Sigmoid colon (tissue), 7 donors: ENCODE results near the gene DCHS2. TPM values are rescaled to one million over a fixed set of nuclear protein-coding genes. Genes with fewer than 3 reads are reported as not detected.

Experiments used
- DNase-seq: peaks from one replicate; pipeline ENCODE4 v3.0.0-alpha.2; 2019
- H3K27ac ChIP-seq, 4 donors: fragments of 200-600 bp; sonication (generic); one replicate each; pipeline ENCODE4 v1.5.1; 2016 to 2019; ENCODE audit warnings: mild to moderate bottlenecking in 1 of 4
- H3K27me3 ChIP-seq, 3 donors: fragments of 200-600 bp; sonication (generic); one replicate each; pipeline ENCODE4 v1.5.1; 2019; ENCODE audit warnings: mild to moderate bottlenecking in 1 of 3
- H3K36me3 ChIP-seq, 4 donors: fragments of 200-600 bp; sonication (generic); one replicate each; pipeline ENCODE4 v1.5.1; 2016 to 2019
- H3K4me1 ChIP-seq, 4 donors: fragments of 200-600 bp; sonication (generic); one replicate each; pipeline ENCODE4 v1.5.1; 2017 to 2019
- H3K4me3 ChIP-seq, 4 donors: fragments of 200-600 bp; sonication (generic); one replicate each; pipeline ENCODE4 v1.5.1; 2017 to 2019; ENCODE audit warnings: mild to moderate bottlenecking in 2 of 4, moderate library complexity in 1 of 4
- H3K9me3 ChIP-seq, 4 donors: fragments of 200-600 bp in 3 of 4; sonication (generic) in 3 of 4; one replicate each; pipeline versions ENCODE4 v1.5.1 to v1.6.1; 2013 to 2019
- EP300 ChIP-seq, 4 donors: sonication (generic); formaldehyde crosslinking; IDR thresholded peaks; one replicate each; pipeline ENCODE4 v1.6.1; 2017; ENCODE audit warnings: antibody characterized with exemption in 4 of 4
- POLR2A ChIP-seq, 2 donors: fragments of 450-650 bp; IDR thresholded peaks; one replicate each; pipeline ENCODE4 v1.6.1; 2016; ENCODE audit warnings: antibody characterized with exemption in 2 of 2, mild to moderate bottlenecking in 2 of 2, moderate library complexity in 2 of 2
- POLR2AphosphoS5 ChIP-seq, 4 donors: sonication (generic); formaldehyde crosslinking; IDR thresholded peaks; one replicate each; pipeline ENCODE4 v1.6.1; 2017; ENCODE audit warnings: antibody characterized with exemption in 4 of 4
- WGBS, 2 donors: extraction: QIAGEN DNeasy Blood & Tissue Kit; methylation state at CpG; one replicate each; pipeline ENCODE4 v1.1.7; 2013; 5-methylcytosine and 5-hydroxymethylcytosine counted together
- intact Hi-C: fragments of 100-400 bp; cut with DNase I; formaldehyde crosslinking; loops from one replicate; pipeline ENCODE4 v1.15.1; 2023
- polyA plus RNA-seq, 3 donors: library from polyadenylated mRNA; stranded (reverse); fragments of 200-250 nt; gene quantifications; one replicate each; pipeline ENCODE4 v1.2.3, GENCODE V29; 2013
- total RNA-seq, 4 donors: library from RNA; depleted of rRNA; stranded (reverse); fragments of >200 nt; gene quantifications; one replicate each; pipeline ENCODE4 v1.1.0, GENCODE V29; 2016
- TF ChIP-seq, protein P1 (sequence below), 4 experiments: fragments of 450-650 bp in 3 of 4; fragments of 200-600 bp in 1 of 4; IDR thresholded peaks; one replicate each; pipeline ENCODE4 v1.5.1; 2016 to 2019; ENCODE audit warnings: antibody characterized with exemption in 4 of 4, mild to moderate bottlenecking in 3 of 4, moderate library complexity in 2 of 4
- donor health status: healthy with polysubstance abuse.
- donor health status: Bipolar disorder and iron deficiency.
- donor health status: healthy.

The DCHS2 gene
- total and polyA plus RNA-seq, 7 donors, result under 0.01 to 24.1 (median 13.6) TPM

DNA sequence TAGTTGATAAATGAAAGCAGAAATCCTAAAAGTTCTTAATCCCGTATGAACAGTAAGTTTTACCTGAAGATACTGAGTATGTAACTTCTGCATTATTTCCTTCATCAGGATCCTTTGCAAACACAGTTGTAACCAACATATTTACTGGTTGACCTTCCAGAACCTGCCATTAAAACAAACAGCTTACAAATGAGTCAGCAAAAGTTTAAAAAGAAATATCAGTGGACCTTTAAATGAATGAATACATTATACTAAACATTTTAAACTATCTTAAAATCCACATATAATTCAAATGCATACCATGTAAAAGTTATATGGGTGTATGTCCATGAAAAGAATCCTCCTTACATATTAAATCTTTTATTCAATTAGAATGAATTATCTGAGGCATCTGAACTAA, 163.6 kb downstream of the DCHS2 start:
- no peaks in the 10 kb centered on the region for H3K9me3 ChIP-seq
- no peaks in the 10 kb centered on the region for H3K36me3 ChIP-seq
- peaks cover 0 to 7% (median 5%) of the 10 kb centered on the region in 4 donors for H3K4me1 ChIP-seq
- no peak for DNase-seq
- no peak overlapping the region for H3K27ac ChIP-seq
- 69 to 79% methylated on average over 1 of the region's 1 CpG for WGBS, 2 donors
- no peak overlapping the region for H3K4me3 ChIP-seq
- TF ChIP-seq POLR2AphosphoS5 (IDR thresholded peaks at IDR 0.05) (no peak), EP300 (IDR thresholded peaks at IDR 0.05) (no peak), POLR2A (IDR thresholded peaks at IDR 0.05) (no peak)
- TF ChIP-seq, protein P1, sequence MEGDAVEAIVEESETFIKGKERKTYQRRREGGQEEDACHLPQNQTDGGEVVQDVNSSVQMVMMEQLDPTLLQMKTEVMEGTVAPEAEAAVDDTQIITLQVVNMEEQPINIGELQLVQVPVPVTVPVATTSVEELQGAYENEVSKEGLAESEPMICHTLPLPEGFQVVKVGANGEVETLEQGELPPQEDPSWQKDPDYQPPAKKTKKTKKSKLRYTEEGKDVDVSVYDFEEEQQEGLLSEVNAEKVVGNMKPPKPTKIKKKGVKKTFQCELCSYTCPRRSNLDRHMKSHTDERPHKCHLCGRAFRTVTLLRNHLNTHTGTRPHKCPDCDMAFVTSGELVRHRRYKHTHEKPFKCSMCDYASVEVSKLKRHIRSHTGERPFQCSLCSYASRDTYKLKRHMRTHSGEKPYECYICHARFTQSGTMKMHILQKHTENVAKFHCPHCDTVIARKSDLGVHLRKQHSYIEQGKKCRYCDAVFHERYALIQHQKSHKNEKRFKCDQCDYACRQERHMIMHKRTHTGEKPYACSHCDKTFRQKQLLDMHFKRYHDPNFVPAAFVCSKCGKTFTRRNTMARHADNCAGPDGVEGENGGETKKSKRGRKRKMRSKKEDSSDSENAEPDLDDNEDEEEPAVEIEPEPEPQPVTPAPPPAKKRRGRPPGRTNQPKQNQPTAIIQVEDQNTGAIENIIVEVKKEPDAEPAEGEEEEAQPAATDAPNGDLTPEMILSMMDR (IDR thresholded peaks at IDR 0.05), result no peak
- intact Hi-C loops, result no loop called here
- no peaks in the 10 kb centered on the region for H3K27me3 ChIP-seq

DNA sequence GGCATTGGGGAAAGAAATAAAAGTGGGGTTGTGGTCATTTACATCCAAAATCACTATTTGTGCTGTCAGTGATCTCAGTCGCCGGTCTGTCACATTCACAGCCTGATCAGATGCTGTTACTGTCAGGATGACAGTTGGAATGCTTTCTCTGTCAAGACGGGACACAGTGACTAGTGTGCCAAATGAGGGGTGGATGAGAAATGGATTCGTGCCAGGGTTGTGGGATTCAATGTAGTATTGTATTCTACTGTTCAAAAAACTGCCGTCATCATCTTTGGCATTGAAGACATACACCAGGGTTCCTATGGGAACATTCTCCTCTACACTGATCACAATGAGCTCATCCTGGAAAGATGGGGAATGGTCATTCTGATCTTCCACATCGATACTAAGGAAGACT, 171.1 kb downstream of the DCHS2 start:
- no peak overlapping the region for H3K4me3 ChIP-seq
- intact Hi-C loops, result no loop called here
- no peaks in the 10 kb centered on the region for H3K9me3 ChIP-seq
- H3K36me3 ChIP-seq, result no peaks in the 10 kb centered on the region
- WGBS, 2 donors, result 65 to 80% methylated on average over 6 of the region's 6 CpGs
- DNase-seq, result no peak
- no peak for TF ChIP-seq POLR2A (IDR thresholded peaks at IDR 0.05)
- TF ChIP-seq EP300 (IDR thresholded peaks at IDR 0.05), result no peak
- TF ChIP-seq POLR2AphosphoS5 (IDR thresholded peaks at IDR 0.05), result no peak
- TF ChIP-seq, protein P1 (IDR thresholded peaks at IDR 0.05), result no peak
- H3K27ac ChIP-seq, result no peak overlapping the region
- no peaks in the 10 kb centered on the region for H3K27me3 ChIP-seq
- no peaks in the 10 kb centered on the region for H3K4me1 ChIP-seq

DNA sequence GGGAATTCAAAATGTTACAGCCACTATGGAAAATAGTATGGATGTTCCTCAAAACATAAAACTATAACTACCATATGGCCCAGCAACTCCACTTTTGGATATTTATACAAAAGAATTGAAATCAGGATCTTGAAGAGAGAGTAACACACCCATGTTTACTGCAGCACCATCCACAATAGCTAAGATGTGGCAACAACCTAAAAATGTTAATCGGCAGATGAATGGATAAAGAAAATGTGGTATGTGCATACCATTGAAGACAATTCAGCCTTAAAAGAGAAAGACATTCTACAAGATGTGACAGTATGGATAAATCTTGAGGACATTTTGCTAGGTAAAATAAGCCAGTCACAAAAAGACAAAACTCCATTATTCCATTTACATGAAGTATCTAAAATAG, 171.9 kb downstream of the DCHS2 start:
- no peak for DNase-seq
- Histone ChIP-seq H3K27ac (no peak overlapping the region), H3K4me3 (no peak overlapping the region), H3K36me3 (no peaks in the 10 kb centered on the region), H3K9me3 (no peaks in the 10 kb centered on the region), H3K4me1 (no peaks in the 10 kb centered on the region), H3K27me3 (no peaks in the 10 kb centered on the region)
- TF ChIP-seq POLR2AphosphoS5 (IDR thresholded peaks at IDR 0.05), result no peak
- TF ChIP-seq POLR2A (IDR thresholded peaks at IDR 0.05), result no peak
- TF ChIP-seq EP300 (IDR thresholded peaks at IDR 0.05), result no peak
- TF ChIP-seq, protein P1 (IDR thresholded peaks at IDR 0.05), result no peak
- 95 to 96% methylated on average over 1 of the region's 1 CpG for WGBS, 2 donors
- intact Hi-C loops, result no loop called here

DNA sequence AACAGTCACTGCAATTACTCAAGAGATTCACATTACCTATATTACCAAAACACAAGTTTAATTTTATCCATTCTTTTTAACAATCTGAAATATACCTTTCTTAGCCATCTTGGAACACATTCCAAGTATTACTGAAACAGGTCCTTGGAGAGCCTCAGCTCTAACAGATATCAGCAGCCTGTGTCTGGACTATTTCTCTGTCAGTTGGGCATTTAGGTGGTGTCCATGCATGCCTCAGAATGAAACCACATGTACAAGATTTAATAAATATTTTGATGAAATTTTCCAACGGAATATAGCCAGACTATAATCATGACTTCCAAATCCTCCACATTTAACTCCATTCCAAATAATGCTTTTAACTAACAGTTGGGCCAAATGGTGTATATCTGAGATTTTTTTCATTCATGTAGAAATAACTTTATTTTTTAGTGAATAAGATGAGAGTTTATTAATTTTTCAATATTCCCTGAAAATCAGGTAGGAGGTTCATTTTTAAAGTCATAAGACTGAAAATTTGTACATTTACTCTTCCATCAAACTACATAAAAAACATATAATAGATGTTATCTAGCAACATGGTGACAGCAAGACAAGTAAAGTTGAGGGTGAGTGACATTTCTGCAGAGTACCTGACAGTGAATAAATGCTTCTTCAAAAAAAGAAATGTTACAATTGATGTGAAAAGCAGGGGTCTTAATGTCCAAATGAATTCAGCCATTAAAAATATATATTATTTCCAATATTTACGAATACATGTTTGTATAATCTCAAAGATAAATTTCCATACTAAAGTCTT, 174.2 kb downstream of the DCHS2 start:
- no peak for TF ChIP-seq EP300 (IDR thresholded peaks at IDR 0.05)
- TF ChIP-seq, protein P1 (IDR thresholded peaks at IDR 0.05), result no peak
- TF ChIP-seq POLR2A (IDR thresholded peaks at IDR 0.05), result no peak
- TF ChIP-seq POLR2AphosphoS5 (IDR thresholded peaks at IDR 0.05), result no peak
- no peak overlapping the region for H3K27ac ChIP-seq
- no peaks in the 10 kb centered on the region for H3K36me3 ChIP-seq
- intact Hi-C loops, result no loop called here
- DNase-seq, result no peak
- WGBS, 2 donors, result 74 to 78% methylated on average over 2 of the region's 2 CpGs
- no peak overlapping the region for H3K4me3 ChIP-seq
- no peaks in the 10 kb centered on the region for H3K27me3 ChIP-seq
- H3K4me1 ChIP-seq, result no peaks in the 10 kb centered on the region
- no peaks in the 10 kb centered on the region for H3K9me3 ChIP-seq

DNA sequence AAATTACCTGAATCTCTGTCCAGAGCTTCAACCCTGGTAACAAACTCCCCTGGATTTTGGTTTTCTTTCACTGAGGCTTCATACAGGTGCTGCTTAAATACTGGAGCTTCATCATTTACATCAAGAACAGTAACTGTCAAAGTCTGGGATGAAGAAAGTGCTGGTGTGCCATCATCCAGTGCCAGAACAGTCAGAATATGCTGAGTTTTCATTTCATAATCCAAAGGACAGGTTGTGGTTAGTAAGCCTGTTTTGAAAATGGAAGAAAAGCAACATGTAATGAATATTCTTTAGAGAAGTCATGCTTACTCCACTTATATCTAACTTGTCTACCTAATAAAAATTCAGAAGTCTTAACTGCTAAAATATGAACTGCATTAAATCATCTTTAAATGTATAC, 175.9 kb downstream of the DCHS2 start:
- no peaks in the 10 kb centered on the region for H3K4me1 ChIP-seq
- H3K4me3 ChIP-seq, result no peak overlapping the region
- H3K36me3 ChIP-seq, result no peaks in the 10 kb centered on the region
- no peaks in the 10 kb centered on the region for H3K27me3 ChIP-seq
- TF ChIP-seq, protein P1 (IDR thresholded peaks at IDR 0.05), result no peak
- TF ChIP-seq EP300 (IDR thresholded peaks at IDR 0.05), result no peak
- intact Hi-C loops, result no loop called here
- no peak for DNase-seq
- no peak overlapping the region for H3K27ac ChIP-seq
- H3K9me3 ChIP-seq, result no peaks in the 10 kb centered on the region
